Stimulated activated naive CD8-positive, alpha-beta T cell treated with anti-CD3 and anti-CD28 coated beads, Interleukin-15, Interleukin-2, amounts not matched to agents 100 U/mL and 50 U/mL, for 24 hours (primary cell): Measurements from ENCODE around the gene MRAP2.

Experiments
- ATAC-seq: fragments of 150-1000 bp; cut with Tn5 transposase; one replicate; pipeline ENCODE4 v1.10.0; 2021
- DNase-seq: peaks from one replicate; pipeline ENCODE4 v3.0.0; 2021

MRAP2 gene

GRCh38 chr6:84135291-84135690 is 101.7 kb downstream of the MRAP2 start:
- DNase-seq (no peak), ATAC-seq (no peak)

DNA sequence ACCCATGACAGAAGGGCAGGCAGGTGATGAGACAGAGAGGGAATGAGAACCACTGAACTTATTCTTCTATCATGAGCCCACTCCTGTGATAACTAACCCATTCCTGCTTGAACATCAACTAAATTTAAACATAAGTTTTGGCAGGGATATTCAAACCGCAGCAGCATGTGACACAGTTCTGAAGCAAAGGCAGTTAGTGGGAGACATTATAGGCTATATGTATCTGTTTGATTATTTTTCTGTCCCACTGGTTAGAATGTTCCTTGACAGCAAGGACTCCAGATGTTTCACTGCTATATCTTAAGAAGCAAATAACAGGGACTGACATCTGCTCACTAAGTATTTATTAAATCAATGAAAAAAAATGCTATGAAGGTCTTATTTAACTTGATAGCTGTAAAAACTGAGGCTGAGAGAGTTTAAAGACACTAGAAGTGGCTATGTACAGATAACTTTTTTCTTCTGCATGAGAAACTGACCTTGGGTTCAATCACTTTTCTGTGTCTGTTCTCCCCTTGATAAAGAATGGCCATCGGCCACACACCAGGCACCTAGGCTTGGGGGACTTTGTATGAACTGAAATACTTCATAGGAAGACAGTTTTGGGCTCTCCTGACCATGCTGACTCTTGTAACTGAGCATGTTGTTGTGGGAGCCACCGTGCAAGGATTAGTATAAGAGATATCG is 102.9 kb downstream of the MRAP2 start:
- no peak for DNase-seq
- no peak for ATAC-seq

- ATAC-seq = no peak
- DNase-seq = no peak
These were observed 103.4 kb downstream of the MRAP2 start for GRCh38 chr6:84137051-84137375.

- DNase-seq (no peak), ATAC-seq (no peak)
These were observed 104.5 kb downstream of the MRAP2 start for GRCh38 chr6:84137989-84138575.

DNA sequence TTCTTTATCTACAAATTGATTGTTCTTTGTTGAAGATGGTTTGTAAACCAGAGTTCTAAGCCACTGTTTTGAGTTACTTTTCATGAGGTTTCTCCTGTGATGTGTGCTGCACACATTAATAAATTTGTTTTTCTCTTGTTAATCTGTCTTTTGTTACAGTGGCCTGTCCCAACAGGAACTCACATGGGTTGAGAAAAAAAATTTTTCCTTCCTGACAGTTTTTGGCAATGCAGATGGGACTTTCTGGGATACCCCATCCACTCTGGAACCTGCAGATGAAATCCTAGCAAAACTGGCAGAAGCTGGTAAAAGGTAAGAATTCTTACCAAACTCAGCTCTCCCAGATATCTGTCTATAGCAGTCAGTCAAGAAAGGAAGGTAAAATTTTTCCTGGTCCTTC is 105.7 kb downstream of the MRAP2 start:
- no peak for DNase-seq
- ATAC-seq = no peak
